HepG2 (cell line): ENCODE data around the gene IRGQ. TPM values are rescaled to one million over a fixed set of nuclear protein-coding genes. Genes with fewer than 3 reads are reported as not detected.

Experiments
- ATF7 ChIP-seq, 2 experiments: fragments of 450-650 bp in 1 of 2; sonication (generic) in 1 of 2; formaldehyde crosslinking in 1 of 2; IDR thresholded peaks; 2 replicates each; pipeline versions ENCODE4 v1.4.0 to v1.6.1; 2016 to 2020; ENCODE audit warnings: antibody characterized with exemption in 1 of 2, mild to moderate bottlenecking in 1 of 2, missing genetic modification reagents in 1 of 2
- BCL6 ChIP-seq: IDR thresholded peaks from 2 replicates; pipeline ENCODE4 v1.6.1; 2016; ENCODE audit warnings: missing genetic modification reagents, missing compliant biosample characterization
- HOXD1 ChIP-seq: sonication (generic); formaldehyde crosslinking; IDR thresholded peaks from 2 replicates; pipeline ENCODE4 v1.5.0; 2020; ENCODE audit warnings: missing genetic modification reagents
- MYPOP ChIP-seq: sonication (generic); formaldehyde crosslinking; IDR thresholded peaks from 2 replicates; pipeline ENCODE4 v1.8.1; 2023; ENCODE audit warnings: mild to moderate bottlenecking, moderate library complexity, missing genetic modification reagents
- NFKB2 ChIP-seq: sonication (generic); formaldehyde crosslinking; IDR thresholded peaks from 2 replicates; pipeline ENCODE4 v1.4.0; 2020; ENCODE audit warnings: missing genetic modification reagents, borderline replicate concordance
- NFYC ChIP-seq: IDR thresholded peaks from 2 replicates; pipeline ENCODE4 v1.6.1; 2016; ENCODE audit warnings: missing genetic modification reagents, missing compliant biosample characterization
- NR2F1 ChIP-seq, 2 experiments: fragments of 450-650 bp in 1 of 2; formaldehyde crosslinking in 1 of 2; IDR thresholded peaks; 2 replicates each; pipeline versions ENCODE4 v1.5.0 to v1.6.1; 2016 to 2020; ENCODE audit warnings: mild to moderate bottlenecking in 1 of 2, missing compliant biosample characterization in 1 of 2, missing genetic modification reagents in 1 of 2, moderate library complexity in 1 of 2
- PAX8 ChIP-seq: sonication (generic); formaldehyde crosslinking; IDR thresholded peaks from 2 replicates; pipeline ENCODE4 v1.8.0; 2022; ENCODE audit warnings: mild to moderate bottlenecking, missing genetic modification reagents, borderline replicate concordance
- PHF21A ChIP-seq: sonication (generic); formaldehyde crosslinking; IDR thresholded peaks from 2 replicates; pipeline ENCODE4 v1.5.0; 2020; ENCODE audit warnings: mild to moderate bottlenecking, missing genetic modification reagents
- SIN3B ChIP-seq: fragments of 150-350 bp; IDR thresholded peaks from 2 replicates; pipeline ENCODE4 v1.6.1; 2014; ENCODE audit warnings: low read length
- ZFP91 ChIP-seq: sonication (generic); formaldehyde crosslinking; IDR thresholded peaks from 2 replicates; pipeline ENCODE4 v1.9.0; 2022; ENCODE audit warnings: missing genetic modification reagents, mild to moderate bottlenecking, borderline replicate concordance
- ZNF333 ChIP-seq: sonication (generic); formaldehyde crosslinking; IDR thresholded peaks from 2 replicates; pipeline ENCODE4 v1.4.0; 2020; ENCODE audit warnings: mild to moderate bottlenecking, missing genetic modification reagents, borderline replicate concordance
- ZNF549 ChIP-seq: sonication (generic); formaldehyde crosslinking; IDR thresholded peaks from 2 replicates; pipeline ENCODE4 v1.5.0; 2020; ENCODE audit warnings: missing genetic modification reagents
- ZNF660 ChIP-seq: sonication (generic); formaldehyde crosslinking; IDR thresholded peaks from 2 replicates; pipeline ENCODE4 v1.5.1; 2020; ENCODE audit warnings: mild to moderate bottlenecking, low read depth, missing genetic modification reagents, borderline replicate concordance
- ZNF7 ChIP-seq: IDR thresholded peaks from 2 replicates; pipeline ENCODE4 v1.6.1; 2016; ENCODE audit warnings: missing biosample characterization, missing genetic modification reagents
- polyA plus RNA-seq, 8 experiments: library from polyadenylated mRNA; depleted of rRNA in 3 of 8; stranded (reverse) in 7 of 8; unstranded in 1 of 8; fragments of >200 nt; fragmentation: Illumina TruSeq in 4 of 8; extraction: Trizol in 4 of 8; gene quantifications; 2 replicates each; pipeline versions ENCODE4 v1.2.1 to v1.2.3, GENCODE V29; 2011 to 2016; ENCODE audit warnings: low read depth in 4 of 8, missing spikeins in 1 of 8, mixed read lengths in 1 of 8; ENCODE audit not compliant: insufficient read depth in 1 of 8
- total RNA-seq, 5 experiments: library from RNA; depleted of rRNA; stranded (reverse); fragments of >200 nt; fragmentation: Illumina TruSeq; extraction: Trizol; gene quantifications; 2 replicates each; pipeline ENCODE4 v1.2.3, GENCODE V29; 2016; ENCODE audit warnings: low read depth in 1 of 5
- TF ChIP-seq, protein P1 (sequence below): IDR thresholded peaks from 2 replicates; pipeline ENCODE4 v1.6.1; 2016; ENCODE audit warnings: missing biosample characterization, missing genetic modification reagents, low read depth
- TF ChIP-seq, protein P2 (sequence below): IDR thresholded peaks from 2 replicates; pipeline ENCODE4 v1.6.1; 2016
- TF ChIP-seq, protein P3 (sequence below): sonication (generic); formaldehyde crosslinking; IDR thresholded peaks from 2 replicates; pipeline ENCODE4 v1.5.0; 2020; ENCODE audit warnings: missing genetic modification reagents

The IRGQ gene
- total and polyA plus RNA-seq, 2 of the 13 experiments (the other 11 are each of a cell fraction or from before 2014, with no cell fraction given), result 11.6 to 12.4 TPM

DNA sequence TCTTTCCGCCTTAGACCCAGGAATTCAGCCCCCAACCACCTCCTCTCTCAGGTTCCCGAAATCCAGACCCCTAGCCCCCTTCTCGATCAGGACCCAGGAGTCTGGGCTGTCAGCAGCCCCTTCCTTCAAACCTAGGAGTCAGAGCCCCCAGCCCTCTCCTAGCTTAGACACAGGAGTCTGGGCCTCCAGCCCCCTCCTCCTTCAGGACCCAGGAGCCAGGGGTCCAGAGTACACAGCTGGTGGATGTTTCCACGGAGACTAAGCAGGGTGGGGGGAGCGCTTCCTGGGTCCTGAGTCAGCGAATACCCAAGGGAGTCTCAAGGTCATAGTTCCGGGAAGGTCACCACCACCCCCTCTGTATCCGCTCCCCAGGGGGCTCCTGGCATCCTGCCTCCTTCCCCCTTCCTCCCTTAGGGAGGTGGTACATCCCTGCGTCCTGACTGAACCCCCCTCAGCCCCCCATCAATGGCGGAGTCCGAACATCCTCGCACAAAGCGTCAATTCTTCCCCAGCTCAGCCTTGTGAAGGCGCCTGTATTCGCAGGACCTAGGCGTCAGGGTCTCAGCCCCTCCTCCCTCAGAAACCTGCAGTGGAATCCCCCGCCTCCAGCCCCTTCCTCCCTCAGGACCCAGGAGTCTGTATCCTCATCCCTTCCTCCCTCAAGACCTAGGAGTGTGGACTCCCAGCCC lies 39.1 kb upstream of the IRGQ start (continued):
- no peak for TF ChIP-seq ZNF660 (CRISPR knock-in tag)
- TF ChIP-seq BCL6 (CRISPR knock-in tag), result no peak
- TF ChIP-seq SIN3B, result no peak
- no peak for TF ChIP-seq PAX8
- TF ChIP-seq PHF21A (CRISPR knock-in tag), result no peak
- no peak for TF ChIP-seq HOXD1 (CRISPR knock-in tag)
- TF ChIP-seq NFYC, result no peak
- TF ChIP-seq, protein P1, sequence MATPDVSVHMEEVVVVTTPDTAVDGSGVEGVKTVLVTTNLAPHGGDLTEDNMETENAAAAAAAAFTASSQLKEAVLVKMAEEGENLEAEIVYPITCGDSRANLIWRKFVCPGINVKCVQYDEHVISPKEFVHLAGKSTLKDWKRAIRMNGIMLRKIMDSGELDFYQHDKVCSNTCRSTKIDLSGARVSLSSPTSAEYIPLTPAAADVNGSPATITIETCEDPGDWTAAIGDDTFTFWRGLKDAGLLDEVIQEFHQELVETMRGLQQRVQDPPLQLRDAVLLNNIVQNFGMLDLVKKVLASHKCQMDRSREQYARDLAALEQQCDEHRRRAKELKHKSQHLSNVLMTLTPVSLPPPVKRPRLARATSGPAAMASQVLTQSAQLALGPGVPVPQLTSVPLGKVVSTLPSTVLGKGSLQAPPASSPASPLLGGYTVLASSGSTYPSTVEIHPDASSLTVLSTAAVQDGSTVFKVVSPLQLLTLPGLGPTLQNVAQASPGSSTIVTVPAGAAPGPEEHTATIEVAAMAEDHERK, result no peak
- TF ChIP-seq, protein P2, sequence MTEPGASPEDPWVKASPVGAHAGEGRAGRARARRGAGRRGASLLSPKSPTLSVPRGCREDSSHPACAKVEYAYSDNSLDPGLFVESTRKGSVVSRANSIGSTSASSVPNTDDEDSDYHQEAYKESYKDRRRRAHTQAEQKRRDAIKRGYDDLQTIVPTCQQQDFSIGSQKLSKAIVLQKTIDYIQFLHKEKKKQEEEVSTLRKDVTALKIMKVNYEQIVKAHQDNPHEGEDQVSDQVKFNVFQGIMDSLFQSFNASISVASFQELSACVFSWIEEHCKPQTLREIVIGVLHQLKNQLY, result no peak
- no peak for TF ChIP-seq ZNF7 (CRISPR knock-in tag)
- 0 out of 2 replicates have a peak, but pooled peaks have one; percentile 43 for TF ChIP-seq NFKB2 (CRISPR knock-in tag)
- TF ChIP-seq ATF7 (IDR thresholded peaks at IDR 0.05), result peak; percentile 60
- TF ChIP-seq ATF7 (CRISPR knock-in tag; IDR thresholded peaks at IDR 0.05), result no peak
- peak in 1 of 2 experiments; percentile 41; a peak in 1 of 4 replicates for TF ChIP-seq NR2F1 (CRISPR knock-in tag; IDR thresholded peaks at IDR 0.05)
- TF ChIP-seq, protein P3, sequence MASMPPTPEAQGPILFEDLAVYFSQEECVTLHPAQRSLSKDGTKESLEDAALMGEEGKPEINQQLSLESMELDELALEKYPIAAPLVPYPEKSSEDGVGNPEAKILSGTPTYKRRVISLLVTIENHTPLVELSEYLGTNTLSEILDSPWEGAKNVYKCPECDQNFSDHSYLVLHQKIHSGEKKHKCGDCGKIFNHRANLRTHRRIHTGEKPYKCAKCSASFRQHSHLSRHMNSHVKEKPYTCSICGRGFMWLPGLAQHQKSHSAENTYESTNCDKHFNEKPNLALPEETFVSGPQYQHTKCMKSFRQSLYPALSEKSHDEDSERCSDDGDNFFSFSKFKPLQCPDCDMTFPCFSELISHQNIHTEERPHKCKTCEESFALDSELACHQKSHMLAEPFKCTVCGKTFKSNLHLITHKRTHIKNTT (CRISPR knock-in tag), result no peak
- TF ChIP-seq ZFP91, result peak; percentile 80; the same call in 1 of the 2 replicates
- no peak for TF ChIP-seq ZNF333 (CRISPR knock-in tag)
- no peak for TF ChIP-seq ZNF549 (CRISPR knock-in tag)
- TF ChIP-seq MYPOP (CRISPR knock-in tag), result no peak
